HepG2 (cell line): ENCODE data around the gene ATP6V1C2. TPM values are rescaled to one million over a fixed set of nuclear protein-coding genes. Genes with fewer than 3 reads are reported as not detected.

Experiments used
- ATAC-seq: fragments of 200-7000 bp; cut with Tn5 transposase; 3 replicates; pipeline ENCODE4 v1.9.1; 2020; ENCODE audit warnings: mild to moderate bottlenecking, moderate library complexity
- BruUV-seq: library from RNA; stranded (reverse); fragments of 400-500 nt; replicated peaks from 2 replicates; lab custom pipeline; 2021; lab: Mats Ljungman, UMichigan
- CTCF ChIA-PET: fragments of 300-600 bp; formaldehyde crosslinking; extraction: SDS; loops from one replicate; lab custom pipeline; 2021; ENCODE audit warnings: low total read pairs, inconsistent platforms, low intra/inter-chr PET ratio; lab: Yijun Ruan, JAX
- POLR2A ChIA-PET: fragments of 350-600 bp; sonication (Branson Sonifier 250); formaldehyde crosslinking; loops from one replicate; lab custom pipeline; 2020; ENCODE audit warnings: antibody characterized with exemption, inconsistent platforms; lab: Yijun Ruan, JAX
- DNase-seq: peaks from one replicate; pipeline ENCODE4 v3.0.0-alpha.2; 2015; ENCODE audit warnings: low spot score
- FAIRE-seq: peaks from 3 replicates; lab custom pipeline; 2011; peaks lifted over from hg19 to GRCh38; lab: Jason Lieb, UNC
- H2AFZ ChIP-seq: one replicate; pipeline ENCODE4 v1.6.1; 2011; ENCODE audit warnings: low read length, inconsistent platforms
- H3K27ac ChIP-seq: fragments of 300-600 bp; 3 replicates; pipeline ENCODE4 v1.8.0; 2011; ENCODE audit warnings: mixed run types, mild to moderate bottlenecking, mixed read lengths, low read length, inconsistent platforms; ENCODE audit not compliant: insufficient read depth; ENCODE audit errors: extremely low read length
- H3K27me3 ChIP-seq, 2 experiments: fragments of 200-600 bp in 1 of 2; 2 replicates in 1 of 2; 3 replicates in 1 of 2; pipeline versions ENCODE4 v1.6.0 to v1.8.0; 2011; ENCODE audit warnings: low read length in 2 of 2, mild to moderate bottlenecking in 2 of 2, moderate library complexity in 2 of 2, inconsistent platforms in 1 of 2; ENCODE audit not compliant: insufficient read depth in 2 of 2, control insufficient read depth in 1 of 2
- H3K36me3 ChIP-seq, 2 experiments: fragments of 200-600 bp in 1 of 2; replicated peaks in 1 of 2; 2 replicates in 1 of 2; 3 replicates in 1 of 2; pipeline versions ENCODE4 v1.5.1 to v1.8.0; 2011; ENCODE audit warnings: low read length in 2 of 2, inconsistent platforms in 1 of 2; ENCODE audit not compliant: insufficient read depth in 2 of 2, control insufficient read depth in 1 of 2
- H3K4me1 ChIP-seq: 2 replicates; pipeline ENCODE4 v1.5.1; 2012; ENCODE audit warnings: low read length, inconsistent platforms; ENCODE audit not compliant: insufficient read depth
- H3K4me2 ChIP-seq: 2 replicates; pipeline ENCODE4 v1.6.0; 2011; ENCODE audit warnings: low read depth, low read length, inconsistent platforms
- H3K4me3 ChIP-seq, 3 experiments: fragments of 200-600 bp in 1 of 3; sonication (generic), shearing (Covaris generic) in 1 of 3; replicated peaks in 1 of 3; 2 replicates each; pipeline ENCODE4 v1.5.1; 2011 to 2016; ENCODE audit warnings: low read length in 3 of 3, inconsistent platforms in 2 of 3, low read depth in 2 of 3, mild to moderate bottlenecking in 2 of 3, control low read depth in 1 of 3, mixed read lengths in 1 of 3; ENCODE audit not compliant: insufficient read depth in 1 of 3
- H3K79me2 ChIP-seq: one replicate; pipeline ENCODE4 v1.6.1; 2011; ENCODE audit warnings: low read length, inconsistent platforms; ENCODE audit not compliant: insufficient read depth
- H3K9ac ChIP-seq: 2 replicates; pipeline ENCODE4 v1.6.0; 2011; ENCODE audit warnings: mild to moderate bottlenecking, low read depth, low read length, inconsistent platforms; ENCODE audit not compliant: insufficient read depth
- H3K9me3 ChIP-seq: 2 replicates; pipeline ENCODE4 v1.5.1; 2012; ENCODE audit warnings: mild to moderate bottlenecking, low read length
- H4K20me1 ChIP-seq: 2 replicates; pipeline ENCODE4 v1.6.0; 2011; ENCODE audit warnings: inconsistent platforms, mild to moderate bottlenecking, low read length, moderate library complexity; ENCODE audit not compliant: insufficient read depth
- AGO2 ChIP-seq: fragments of 200-400 bp; formaldehyde crosslinking; optimal IDR thresholded peaks from 2 replicates; pipeline ENCODE3; 2017; ENCODE audit warnings: mild to moderate bottlenecking, low read depth, low read length, moderate library complexity
- KDM2A ChIP-seq: sonication (generic); formaldehyde crosslinking; IDR thresholded peaks from 2 replicates; pipeline ENCODE4 v1.4.0; 2020; ENCODE audit warnings: low read depth, missing genetic modification reagents, borderline replicate concordance
- PRPF4 ChIP-seq: fragments of 200-400 bp; formaldehyde crosslinking; IDR thresholded peaks from 2 replicates; pipeline ENCODE4 v1.6.1; 2016; ENCODE audit warnings: low read length, low read depth; ENCODE audit not compliant: poor library complexity, severe bottlenecking
- ZFY ChIP-seq: sonication (generic); formaldehyde crosslinking; IDR thresholded peaks from 2 replicates; pipeline ENCODE4 v1.4.0; 2020; ENCODE audit warnings: missing genetic modification reagents
- ZNF501 ChIP-seq: sonication (generic); formaldehyde crosslinking; IDR thresholded peaks from 2 replicates; pipeline ENCODE4 v1.5.1; 2020; ENCODE audit warnings: mild to moderate bottlenecking, moderate library complexity, missing genetic modification reagents
- ZNF547 ChIP-seq: sonication (generic); formaldehyde crosslinking; IDR thresholded peaks from 2 replicates; pipeline ENCODE4 v1.5.1; 2020; ENCODE audit warnings: mild to moderate bottlenecking, missing genetic modification reagents
- WGBS: methylation state at CpG from one replicate; pipeline ENCODE4 v1.1.6; 2017; ENCODE audit warnings: low lambda C conversion rate; 5-methylcytosine and 5-hydroxymethylcytosine counted together
- in situ Hi-C: cut with HindIII; loops from 2 replicates; pipeline ENCODE4 v1.10.0; 2017; ENCODE audit warnings: low pct_unique_long_range_greater_than_20kb; ENCODE audit not compliant: extremely low pct_ligation_motif_present
- intact Hi-C: fragments of 100-400 bp; cut with micrococcal nuclease; formaldehyde crosslinking; loops from one replicate; pipeline ENCODE4 v1.10.0; 2022; ENCODE audit not compliant: unreplicated experiment
- polyA plus RNA-seq, 8 experiments: library from polyadenylated mRNA; depleted of rRNA in 3 of 8; stranded (reverse) in 7 of 8; unstranded in 1 of 8; fragments of >200 nt; fragmentation: Illumina TruSeq in 4 of 8; extraction: Trizol in 4 of 8; gene quantifications; 2 replicates each; pipeline versions ENCODE4 v1.2.1 to v1.2.3, GENCODE V29; 2011 to 2016; ENCODE audit warnings: low read depth in 4 of 8, missing spikeins in 1 of 8, mixed read lengths in 1 of 8; ENCODE audit not compliant: insufficient read depth in 1 of 8
- total RNA-seq, 5 experiments: library from RNA; depleted of rRNA; stranded (reverse); fragments of >200 nt; fragmentation: Illumina TruSeq; extraction: Trizol; gene quantifications; 2 replicates each; pipeline ENCODE4 v1.2.3, GENCODE V29; 2016; ENCODE audit warnings: low read depth in 1 of 5
- TF ChIP-seq, protein P1 (sequence below): sonication (generic); formaldehyde crosslinking; IDR thresholded peaks from 2 replicates; pipeline ENCODE4 v1.5.1; 2020; ENCODE audit warnings: mild to moderate bottlenecking, missing genetic modification reagents, moderate library complexity
- TF ChIP-seq, protein P2 (sequence below): sonication (generic); formaldehyde crosslinking; IDR thresholded peaks from 2 replicates; pipeline ENCODE4 v1.5.0; 2020; ENCODE audit warnings: missing genetic modification reagents, mild to moderate bottlenecking, borderline replicate concordance

Gene ATP6V1C2
- total and polyA plus RNA-seq, 2 of the 13 experiments (the other 11 are each of a cell fraction or from before 2014, with no cell fraction given), result 0.04 to 0.29 TPM

DNA sequence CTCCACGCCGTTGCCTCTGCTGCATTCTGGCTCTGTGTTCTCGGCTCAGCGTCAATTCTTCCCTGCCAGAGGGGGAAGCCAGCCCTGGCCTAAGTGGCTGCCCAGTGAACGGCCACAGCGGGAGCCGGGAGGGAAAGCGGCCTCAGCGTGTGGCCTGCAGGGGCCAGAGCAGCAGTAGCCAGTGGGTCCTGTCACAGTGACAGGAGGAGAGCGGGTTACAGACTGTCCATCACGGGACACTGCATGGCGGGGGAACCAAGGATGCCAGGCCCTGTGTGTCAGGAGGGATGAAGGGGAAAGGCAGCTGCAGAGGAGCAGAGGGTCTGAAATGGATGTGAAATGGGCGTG is 51.4 kb downstream of the ATP6V1C2 start:
- no peak for FAIRE-seq
- H2AFZ ChIP-seq, result no peak overlapping the region
- CTCF ChIA-PET, result no interaction called here
- no peaks in the 10 kb centered on the region; the same call in 1 of the 2 replicates for H4K20me1 ChIP-seq
- no peaks in the 10 kb centered on the region for H3K36me3 ChIP-seq
- WGBS, result 73% methylated on average over 13 of the region's 13 CpGs
- no peaks in the 10 kb centered on the region for H3K79me2 ChIP-seq
- H3K9ac ChIP-seq, result no peak overlapping the region
- in situ Hi-C loops (no loop called here), intact Hi-C loops (no loop called here)
- DNase-seq, result no peak
- H3K27ac ChIP-seq, result no peak overlapping the region
- no peaks in the 10 kb centered on the region for H3K9me3 ChIP-seq
- no peak overlapping the region for H3K4me3 ChIP-seq
- H3K4me2 ChIP-seq, result no peak overlapping the region
- no peaks in the 10 kb centered on the region for H3K4me1 ChIP-seq
- peaks cover 5 to 34% of the 10 kb centered on the region in 2 experiments; a peak in 2 of 5 replicates for H3K27me3 ChIP-seq
- ATAC-seq, result no peak
- no TSS peak for BruUV-seq
- TF ChIP-seq KDM2A (CRISPR knock-in tag), result peak; percentile 22; the same call in 1 of the 2 replicates
- TF ChIP-seq AGO2, result peak; percentile 39
- no peak for TF ChIP-seq ZNF547 (CRISPR knock-in tag)
- POLR2A ChIA-PET, result no interaction called here

DNA sequence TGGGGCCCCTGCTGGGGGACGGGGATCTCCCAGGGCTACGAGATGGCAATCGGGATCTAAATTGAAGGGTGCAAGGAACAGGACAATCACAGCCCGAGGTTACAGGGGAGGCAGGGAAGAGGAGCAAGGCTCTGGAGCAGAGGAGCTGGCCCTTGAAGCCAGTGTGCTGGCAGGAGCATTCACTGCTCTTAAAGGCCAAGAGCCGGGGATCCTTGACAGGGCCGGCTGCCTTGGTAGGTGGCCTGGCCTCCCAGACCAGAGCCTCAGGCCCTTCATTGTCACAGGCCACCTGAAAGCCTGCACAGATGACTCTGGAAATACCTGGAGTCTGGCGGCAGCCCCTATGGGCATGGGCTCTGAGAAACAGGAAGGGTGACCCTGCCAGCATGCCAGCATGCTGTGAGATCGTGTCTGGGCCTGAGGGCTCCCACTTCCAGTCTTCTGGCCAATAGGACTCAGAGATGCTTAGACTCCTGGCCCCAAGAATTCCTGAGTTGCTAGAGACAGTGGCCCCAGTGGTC is 52.5 kb downstream of the ATP6V1C2 start:
- 41% methylated on average over 8 of the region's 8 CpGs for WGBS
- no peaks in the 10 kb centered on the region for H3K4me1 ChIP-seq
- ATAC-seq, result peak; percentile 5
- H3K27me3 ChIP-seq, result peaks cover 4 to 25% of the 10 kb centered on the region in 2 experiments; a peak in 2 of 5 replicates
- H3K9me3 ChIP-seq, result no peaks in the 10 kb centered on the region
- no peaks in the 10 kb centered on the region for H3K79me2 ChIP-seq
- H2AFZ ChIP-seq, result no peak overlapping the region
- BruUV-seq, result no TSS peak
- no peaks in the 10 kb centered on the region; the same call in 1 of the 2 replicates for H4K20me1 ChIP-seq
- H3K36me3 ChIP-seq, result peaks cover 4 to 6% of the 10 kb centered on the region in 2 experiments; a peak in 3 of 5 replicates
- FAIRE-seq, result no peak
- H3K4me2 ChIP-seq, result no peak overlapping the region
- no peak overlapping the region for H3K27ac ChIP-seq
- DNase-seq, result no peak
- intact Hi-C loops, result no loop called here
- POLR2A ChIA-PET, result no interaction called here
- TF ChIP-seq ZFY (CRISPR knock-in tag), result 0 out of 2 replicates have a peak, but pooled peaks have one; percentile 27
- TF ChIP-seq, protein P1, sequence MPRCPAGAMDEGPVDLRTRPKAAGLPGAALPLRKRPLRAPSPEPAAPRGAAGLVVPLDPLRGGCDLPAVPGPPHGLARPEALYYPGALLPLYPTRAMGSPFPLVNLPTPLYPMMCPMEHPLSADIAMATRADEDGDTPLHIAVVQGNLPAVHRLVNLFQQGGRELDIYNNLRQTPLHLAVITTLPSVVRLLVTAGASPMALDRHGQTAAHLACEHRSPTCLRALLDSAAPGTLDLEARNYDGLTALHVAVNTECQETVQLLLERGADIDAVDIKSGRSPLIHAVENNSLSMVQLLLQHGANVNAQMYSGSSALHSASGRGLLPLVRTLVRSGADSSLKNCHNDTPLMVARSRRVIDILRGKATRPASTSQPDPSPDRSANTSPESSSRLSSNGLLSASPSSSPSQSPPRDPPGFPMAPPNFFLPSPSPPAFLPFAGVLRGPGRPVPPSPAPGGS (CRISPR knock-in tag), result 0 out of 2 replicates have a peak, but pooled peaks have one; percentile 55
- peak; percentile 59; the same call in 1 of the 2 replicates for TF ChIP-seq ZNF501 (CRISPR knock-in tag)
- TF ChIP-seq, protein P2, sequence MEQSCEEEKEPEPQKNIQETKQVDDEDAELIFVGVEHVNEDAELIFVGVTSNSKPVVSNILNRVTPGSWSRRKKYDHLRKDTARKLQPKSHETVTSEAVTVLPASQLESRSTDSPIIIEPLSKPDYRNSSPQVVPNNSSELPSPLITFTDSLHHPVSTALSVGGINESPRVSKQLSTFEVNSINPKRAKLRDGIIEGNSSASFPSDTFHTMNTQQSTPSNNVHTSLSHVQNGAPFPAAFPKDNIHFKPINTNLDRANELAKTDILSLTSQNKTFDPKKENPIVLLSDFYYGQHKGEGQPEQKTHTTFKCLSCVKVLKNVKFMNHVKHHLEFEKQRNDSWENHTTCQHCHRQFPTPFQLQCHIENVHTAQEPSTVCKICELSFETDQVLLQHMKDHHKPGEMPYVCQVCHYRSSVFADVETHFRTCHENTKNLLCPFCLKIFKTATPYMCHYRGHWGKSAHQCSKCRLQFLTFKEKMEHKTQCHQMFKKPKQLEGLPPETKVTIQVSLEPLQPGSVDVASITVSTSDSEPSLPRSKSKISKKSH (CRISPR knock-in tag), result 0 out of 2 replicates have a peak, but pooled peaks have one; percentile 10
- no peak for TF ChIP-seq PRPF4
- TF ChIP-seq, all 625 proteins: peak for 4
- no peak overlapping the region for H3K9ac ChIP-seq
- H3K4me3 ChIP-seq, result no peak overlapping the region
- CTCF ChIA-PET, result no interaction called here
- in situ Hi-C loops, result no loop called here
